ENCODE measurements around the gene NRXN3. TPM values are rescaled to one million over a fixed set of nuclear protein-coding genes. Genes with fewer than 3 reads are reported as not detected.

The NRXN3 gene
- total and polyA plus RNA-seq, 4 donors = 0.07 to 1.2 (median 0.23) TPM

- Histone ChIP-seq H3K27me3 (ENCODE audit: control insufficient read depth in 4 of 4, insufficient read depth in 4 of 4, low read length in 3 of 4) (peaks cover 0 to 5% (median 0%) of the 10 kb centered on the region in 4 donors), H3K4me3 (ENCODE audit: low read depth in 1 of 3, low read length in 3 of 3) (no peak overlapping the region), H3K27ac (ENCODE audit: low read depth in 1 of 2, low read length in 2 of 2) (no peak overlapping the region), H3K4me1 (ENCODE audit: control insufficient read depth in 4 of 4, insufficient read depth in 4 of 4, low read length in 3 of 4) (no peaks in the 10 kb centered on the region), H3K9me3 (ENCODE audit: control insufficient read depth in 4 of 4, low read length in 3 of 4) (peaks cover 0 to 5% (median 1%) of the 10 kb centered on the region in 4 donors), H3K36me3 (ENCODE audit: control insufficient read depth in 4 of 4, insufficient read depth in 3 of 4, low read depth in 1 of 4, low read length in 3 of 4) (no peaks in the 10 kb centered on the region), H3K9ac (ENCODE audit: low read depth in 1 of 2, low read length in 2 of 2) (no peak overlapping the region)
- whole genome bisulfite sequencing = 50% methylated on average over 8 of the region's 8 CpGs
- DNase-seq (ENCODE audit: low spot score) = no peak
- TF ChIP-seq EGR1 (IDR thresholded peaks at IDR 0.05; ENCODE audit: low read depth in 2 of 2) (no peak), FOXA2 (IDR thresholded peaks at IDR 0.05) (no peak), GABPA (IDR thresholded peaks at IDR 0.05 in 1 of 2, conservative IDR thresholded peaks at IDR 0.05 in 1 of 2) (no peak), REST (IDR thresholded peaks at IDR 0.05) (no peak), HNF4A (conservative IDR thresholded peaks at IDR 0.05) (no peak), JUND (IDR thresholded peaks at IDR 0.05) (no peak), HNF4G (IDR thresholded peaks at IDR 0.05) (no peak), SP1 (IDR thresholded peaks at IDR 0.05) (no peak), NR2F2 (IDR thresholded peaks at IDR 0.05) (no peak), FOXA1 (IDR thresholded peaks at IDR 0.05) (no peak), TAF1 (conservative IDR thresholded peaks at IDR 0.05) (no peak), RXRA (IDR thresholded peaks at IDR 0.05) (no peak), ATF3 (IDR thresholded peaks at IDR 0.05) (no peak), RAD21 (IDR thresholded peaks at IDR 0.05) (no peak), YY1 (IDR thresholded peaks at IDR 0.05) (no peak)
- TF ChIP-seq, protein P1, sequence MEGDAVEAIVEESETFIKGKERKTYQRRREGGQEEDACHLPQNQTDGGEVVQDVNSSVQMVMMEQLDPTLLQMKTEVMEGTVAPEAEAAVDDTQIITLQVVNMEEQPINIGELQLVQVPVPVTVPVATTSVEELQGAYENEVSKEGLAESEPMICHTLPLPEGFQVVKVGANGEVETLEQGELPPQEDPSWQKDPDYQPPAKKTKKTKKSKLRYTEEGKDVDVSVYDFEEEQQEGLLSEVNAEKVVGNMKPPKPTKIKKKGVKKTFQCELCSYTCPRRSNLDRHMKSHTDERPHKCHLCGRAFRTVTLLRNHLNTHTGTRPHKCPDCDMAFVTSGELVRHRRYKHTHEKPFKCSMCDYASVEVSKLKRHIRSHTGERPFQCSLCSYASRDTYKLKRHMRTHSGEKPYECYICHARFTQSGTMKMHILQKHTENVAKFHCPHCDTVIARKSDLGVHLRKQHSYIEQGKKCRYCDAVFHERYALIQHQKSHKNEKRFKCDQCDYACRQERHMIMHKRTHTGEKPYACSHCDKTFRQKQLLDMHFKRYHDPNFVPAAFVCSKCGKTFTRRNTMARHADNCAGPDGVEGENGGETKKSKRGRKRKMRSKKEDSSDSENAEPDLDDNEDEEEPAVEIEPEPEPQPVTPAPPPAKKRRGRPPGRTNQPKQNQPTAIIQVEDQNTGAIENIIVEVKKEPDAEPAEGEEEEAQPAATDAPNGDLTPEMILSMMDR (IDR thresholded peaks at IDR 0.05; ENCODE audit: low read depth, low read length, missing input control) = no peak
- TF ChIP-seq, protein P2, sequence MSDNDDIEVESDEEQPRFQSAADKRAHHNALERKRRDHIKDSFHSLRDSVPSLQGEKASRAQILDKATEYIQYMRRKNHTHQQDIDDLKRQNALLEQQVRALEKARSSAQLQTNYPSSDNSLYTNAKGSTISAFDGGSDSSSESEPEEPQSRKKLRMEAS (IDR thresholded peaks at IDR 0.05) = no peak
- TF ChIP-seq, protein P3, sequence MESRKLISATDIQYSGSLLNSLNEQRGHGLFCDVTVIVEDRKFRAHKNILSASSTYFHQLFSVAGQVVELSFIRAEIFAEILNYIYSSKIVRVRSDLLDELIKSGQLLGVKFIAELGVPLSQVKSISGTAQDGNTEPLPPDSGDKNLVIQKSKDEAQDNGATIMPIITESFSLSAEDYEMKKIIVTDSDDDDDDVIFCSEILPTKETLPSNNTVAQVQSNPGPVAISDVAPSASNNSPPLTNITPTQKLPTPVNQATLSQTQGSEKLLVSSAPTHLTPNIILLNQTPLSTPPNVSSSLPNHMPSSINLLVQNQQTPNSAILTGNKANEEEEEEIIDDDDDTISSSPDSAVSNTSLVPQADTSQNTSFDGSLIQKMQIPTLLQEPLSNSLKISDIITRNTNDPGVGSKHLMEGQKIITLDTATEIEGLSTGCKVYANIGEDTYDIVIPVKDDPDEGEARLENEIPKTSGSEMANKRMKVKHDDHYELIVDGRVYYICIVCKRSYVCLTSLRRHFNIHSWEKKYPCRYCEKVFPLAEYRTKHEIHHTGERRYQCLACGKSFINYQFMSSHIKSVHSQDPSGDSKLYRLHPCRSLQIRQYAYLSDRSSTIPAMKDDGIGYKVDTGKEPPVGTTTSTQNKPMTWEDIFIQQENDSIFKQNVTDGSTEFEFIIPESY (IDR thresholded peaks at IDR 0.05) = no peak
Observed at GRCh38 chr14:79044894-79045624, 874.9 kb downstream of the NRXN3 start.
